Left ventricle myocardium inferior (tissue), 1 donor: Measurements from ENCODE around the gene SLC38A3. TPM values are rescaled to one million over a fixed set of nuclear protein-coding genes. Genes with fewer than 3 reads are reported as not detected.

ENCODE experiments used
- DNase-seq: peaks from one replicate; pipeline ENCODE4 v3.0.0-alpha.2; 2020
- H3K27ac ChIP-seq: fragments of 200-600 bp; replicated peaks from 2 replicates; pipeline ENCODE4 v1.8.0; 2021
- H3K27me3 ChIP-seq: fragments of 200-600 bp; 2 replicates; pipeline ENCODE4 v1.8.0; 2021; ENCODE audit warnings: low read depth
- H3K36me3 ChIP-seq: fragments of 200-600 bp; 2 replicates; pipeline ENCODE4 v1.8.0; 2021
- H3K4me1 ChIP-seq: fragments of 200-600 bp; 2 replicates; pipeline ENCODE4 v1.8.0; 2021
- H3K4me3 ChIP-seq: fragments of 200-600 bp; 2 replicates; pipeline ENCODE4 v1.8.0; 2021; ENCODE audit warnings: mild to moderate bottlenecking, moderate library complexity
- H3K9me3 ChIP-seq: fragments of 200-600 bp; replicated peaks from 2 replicates; pipeline ENCODE4 v1.8.0; 2021
- CTCF ChIP-seq: fragments of 200-600 bp; IDR thresholded peaks from 2 replicates; pipeline ENCODE4 v1.8.0; 2021; ENCODE audit warnings: antibody characterized with exemption, mild to moderate bottlenecking, borderline replicate concordance
- intact Hi-C: fragments of 100-400 bp; cut with micrococcal nuclease; formaldehyde crosslinking; loops from one replicate; pipeline ENCODE4 v1.11.0; 2022
- total RNA-seq: library from RNA; stranded (reverse); fragmentation: NEBNext Ultra II Directional; extraction: Animal tissue kit (Norgen Biotek cat#: 25700); gene quantifications from one replicate; pipeline ENCODE4 v1.2.1, GENCODE V29; 2021
- donor health status: DM: no; HTN: yes; CAD: no; lungs with severe emphysema.

SLC38A3 gene
- total RNA-seq, 1 donor from 2014 or later: 10.4 TPM

DNA sequence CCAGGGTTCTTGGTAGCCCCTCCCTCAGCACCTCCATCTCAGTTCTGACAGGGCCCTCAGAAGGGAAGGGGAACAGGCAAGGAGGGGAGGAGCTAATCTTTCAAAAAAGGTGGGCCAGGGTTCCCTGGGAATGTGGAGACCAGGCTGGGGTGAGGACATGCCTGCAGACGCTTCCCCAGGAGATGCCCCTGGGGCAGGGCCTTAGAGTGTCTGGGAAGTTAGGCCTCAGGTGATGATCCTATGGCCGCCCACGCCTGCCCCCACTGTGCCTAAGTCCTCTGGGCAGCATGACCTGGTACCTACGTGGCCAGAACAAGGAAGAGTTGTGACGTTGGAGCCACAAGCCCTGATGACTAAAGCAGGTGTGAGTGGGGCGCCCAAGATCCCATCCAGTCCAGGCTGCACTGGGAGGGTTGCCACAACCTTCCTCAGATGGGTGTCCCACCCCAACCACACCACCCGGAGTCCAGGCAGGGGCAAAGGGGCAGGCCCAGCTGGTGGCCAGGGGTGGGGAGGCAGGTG is 60.0 kb downstream of the SLC38A3 start:
- Histone ChIP-seq H3K4me3 (peak overlapping the region; percentile 33), H3K36me3 (no peaks in the 10 kb centered on the region), H3K27me3 (no peaks in the 10 kb centered on the region), H3K4me1 (peaks cover 82% of the 10 kb centered on the region), H3K27ac (peak overlapping the region; percentile 99), H3K9me3 (no peaks in the 10 kb centered on the region)
- DNase-seq: no peak
- TF ChIP-seq CTCF: no peak
- intact Hi-C loops: no loop called here

GRCh38 chr3:50265571-50265970 is 60.5 kb downstream of the SLC38A3 start:
- no peaks in the 10 kb centered on the region for H3K36me3 ChIP-seq
- intact Hi-C loops: no loop called here
- H3K9me3 ChIP-seq: no peaks in the 10 kb centered on the region
- no peaks in the 10 kb centered on the region for H3K27me3 ChIP-seq
- DNase-seq: no peak
- H3K27ac ChIP-seq: peak overlapping the region; percentile 99
- TF ChIP-seq CTCF: no peak
- peaks cover 77% of the 10 kb centered on the region for H3K4me1 ChIP-seq
- H3K4me3 ChIP-seq: no peak overlapping the region

GRCh38 chr3:50266017-50266416 is 60.9 kb downstream of the SLC38A3 start:
- peaks cover 72% of the 10 kb centered on the region for H3K4me1 ChIP-seq
- H3K9me3 ChIP-seq: no peaks in the 10 kb centered on the region
- intact Hi-C loops: no loop called here
- peak overlapping the region; percentile 70 for H3K4me3 ChIP-seq
- H3K27ac ChIP-seq: peak overlapping the region; percentile 99
- H3K27me3 ChIP-seq: no peaks in the 10 kb centered on the region
- H3K36me3 ChIP-seq: no peaks in the 10 kb centered on the region
- no peak for DNase-seq
- no peak for TF ChIP-seq CTCF

DNA sequence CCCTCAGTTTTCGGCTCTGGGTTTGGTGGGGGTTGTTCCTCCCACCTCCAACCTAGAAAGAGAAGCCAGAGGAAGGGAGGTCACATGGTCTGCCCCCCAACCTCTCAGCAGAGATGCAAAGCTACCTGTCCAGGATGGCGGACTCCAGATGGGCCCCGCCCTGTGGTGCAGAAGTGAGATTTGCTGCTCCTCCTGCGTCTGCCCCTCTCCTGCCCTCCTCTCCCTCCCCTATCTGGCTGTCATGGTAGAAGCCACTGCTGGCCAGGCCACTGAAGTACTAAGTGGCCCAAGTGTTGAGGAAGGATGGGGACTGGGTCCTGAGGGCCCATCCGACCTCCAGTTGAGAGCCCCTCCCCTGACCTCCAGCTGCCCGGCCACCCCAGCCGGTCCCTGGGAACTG is 61.8 kb downstream of the SLC38A3 start:
- peaks cover 65% of the 10 kb centered on the region for H3K4me1 ChIP-seq
- DNase-seq: no peak
- H3K9me3 ChIP-seq: no peaks in the 10 kb centered on the region
- peak overlapping the region; percentile 99 for H3K27ac ChIP-seq
- no peak for TF ChIP-seq CTCF
- H3K4me3 ChIP-seq: peak overlapping the region; percentile 70
- no peaks in the 10 kb centered on the region for H3K36me3 ChIP-seq
- intact Hi-C loops: no loop called here
- no peaks in the 10 kb centered on the region for H3K27me3 ChIP-seq

DNA sequence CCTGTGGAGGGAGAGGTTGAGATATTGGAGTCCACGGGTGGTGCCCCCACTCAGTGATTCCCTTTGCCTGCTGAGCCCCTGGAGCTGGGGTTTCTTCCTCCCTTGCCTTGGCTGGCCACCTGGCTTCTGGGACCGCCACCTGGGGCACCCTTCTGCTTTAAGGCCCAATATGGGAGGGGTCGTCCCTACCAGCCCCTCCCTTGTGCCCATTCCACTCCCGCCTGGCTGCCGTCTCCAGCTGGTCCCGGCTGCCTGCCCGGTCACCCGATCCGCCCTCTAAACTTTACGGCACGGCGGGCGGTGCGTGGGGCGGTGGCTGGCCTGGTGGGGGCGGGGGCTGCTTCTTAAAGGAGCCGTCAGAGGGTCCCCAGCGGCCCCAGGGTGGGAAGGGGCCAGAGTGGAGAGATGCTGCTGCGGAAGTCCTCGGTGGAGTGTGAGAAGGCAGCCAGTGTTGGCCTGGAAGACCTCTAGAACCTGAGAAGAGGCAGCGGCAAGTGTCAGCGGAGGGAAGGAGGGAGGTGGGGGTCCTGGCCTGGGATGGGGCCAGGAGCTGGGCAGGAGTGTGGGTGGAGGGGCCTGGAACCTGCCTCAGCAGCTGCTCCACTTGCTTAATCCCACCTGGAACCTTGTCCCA is 62.3 kb downstream of the SLC38A3 start:
- peak overlapping the region; percentile 99 for H3K27ac ChIP-seq
- H3K9me3 ChIP-seq: no peaks in the 10 kb centered on the region
- H3K36me3 ChIP-seq: no peaks in the 10 kb centered on the region
- intact Hi-C loops: no loop called here
- no peaks in the 10 kb centered on the region for H3K27me3 ChIP-seq
- peak; percentile 82 for DNase-seq
- peak overlapping the region; percentile 70 for H3K4me3 ChIP-seq
- H3K4me1 ChIP-seq: peaks cover 66% of the 10 kb centered on the region
- peak; percentile 18 for TF ChIP-seq CTCF
